OCI-LY1 (cell line): Measurements from ENCODE around the gene HTT.

ENCODE experiments used
- H2AFZ ChIP-seq: fragments of 200-600 bp; sonication (generic), shearing (Covaris generic); 2 replicates; pipeline ENCODE4 v1.6.0; 2014; ENCODE audit warnings: antibody characterized with exemption, mild to moderate bottlenecking, low read length
- H3F3A ChIP-seq: fragments of 200-600 bp; sonication (generic), shearing (Covaris generic); 2 replicates; pipeline ENCODE4 v1.6.0; 2014; ENCODE audit warnings: mild to moderate bottlenecking, antibody characterized with exemption, low read length, moderate library complexity; ENCODE audit not compliant: insufficient read depth
- H3K27ac ChIP-seq: fragments of 200-600 bp; sonication (generic); 2 replicates; pipeline ENCODE4 v1.5.1; 2014; ENCODE audit warnings: low read length, mixed run types, mild to moderate bottlenecking, low read depth; ENCODE audit not compliant: poor library complexity, severe bottlenecking
- H3K27me3 ChIP-seq: fragments of 200-600 bp; sonication (generic); 2 replicates; pipeline ENCODE4 v1.6.0; 2014; ENCODE audit warnings: antibody characterized with exemption, mild to moderate bottlenecking, low read length, moderate library complexity; ENCODE audit not compliant: insufficient read depth
- H3K36me3 ChIP-seq: fragments of 200-600 bp; sonication (generic); 2 replicates; pipeline ENCODE4 v1.6.1; 2014; ENCODE audit warnings: mild to moderate bottlenecking, antibody characterized with exemption, low read length, moderate library complexity, mixed read lengths; ENCODE audit not compliant: insufficient read depth
- H3K4me1 ChIP-seq: fragments of 200-600 bp; sonication (generic); 2 replicates; pipeline ENCODE4 v1.5.1; 2014; ENCODE audit warnings: mild to moderate bottlenecking, low read length, moderate library complexity; ENCODE audit not compliant: insufficient read depth, severe bottlenecking
- H3K4me2 ChIP-seq: fragments of 200-600 bp; sonication (generic), shearing (Covaris generic); 2 replicates; pipeline ENCODE4 v1.6.1; 2014; ENCODE audit warnings: low read length
- H3K4me3 ChIP-seq: fragments of 200-600 bp; sonication (generic); 2 replicates; pipeline ENCODE4 v1.5.1; 2014; ENCODE audit warnings: low read length, low read depth, mild to moderate bottlenecking, mixed read lengths; ENCODE audit not compliant: poor library complexity, severe bottlenecking
- H3K79me2 ChIP-seq: fragments of 200-600 bp; shearing (Covaris generic); 2 replicates; pipeline ENCODE4 v1.6.1; 2016; ENCODE audit warnings: mixed run types, low read length, mixed read lengths; ENCODE audit not compliant: insufficient read depth
- H3K9ac ChIP-seq: fragments of 200-600 bp; sonication (generic), shearing (Covaris generic); 2 replicates; pipeline ENCODE4 v1.6.1; 2014; ENCODE audit warnings: mild to moderate bottlenecking, low read length, mixed read lengths
- H3K9me2 ChIP-seq: fragments of 200-600 bp; sonication (generic), shearing (Covaris generic); 2 replicates; pipeline ENCODE4 v1.6.1; 2014; ENCODE audit warnings: low read depth, mild to moderate bottlenecking, low read length, mixed read lengths
- H3K9me3 ChIP-seq: fragments of 200-600 bp; shearing (Covaris generic); 2 replicates; pipeline ENCODE4 v1.6.1; 2014; ENCODE audit warnings: low read length, mixed read lengths
- H4K20me1 ChIP-seq: fragments of 200-600 bp; sonication (generic), shearing (Covaris generic); 2 replicates; pipeline ENCODE4 v1.6.0; 2016; ENCODE audit warnings: mild to moderate bottlenecking, low read length; ENCODE audit not compliant: insufficient read depth
- EZH2 ChIP-seq: fragments of 200-600 bp; sonication (generic), shearing (Covaris generic); IDR thresholded peaks from 2 replicates; pipeline ENCODE4 v1.8.0; 2017; ENCODE audit warnings: borderline replicate concordance, mixed run types, mild to moderate bottlenecking, antibody characterized with exemption, low read length, moderate library complexity, mixed read lengths
- TF ChIP-seq, protein P1 (sequence below): fragments of 200-600 bp; sonication (generic), shearing (Covaris generic); IDR thresholded peaks from 2 replicates; pipeline ENCODE4 v1.5.1; 2017; ENCODE audit warnings: mild to moderate bottlenecking, antibody characterized with exemption, low read length, moderate library complexity, mixed read lengths

HTT gene

GRCh38 chr4:3271131-3271530 lies 196.7 kb downstream of the HTT start:
- H3K79me2 ChIP-seq: no peaks in the 10 kb centered on the region
- H3K27me3 ChIP-seq: no peaks in the 10 kb centered on the region
- H3K9me2 ChIP-seq: no peaks in the 10 kb centered on the region
- TF ChIP-seq EZH2: no peak
- TF ChIP-seq, protein P1, sequence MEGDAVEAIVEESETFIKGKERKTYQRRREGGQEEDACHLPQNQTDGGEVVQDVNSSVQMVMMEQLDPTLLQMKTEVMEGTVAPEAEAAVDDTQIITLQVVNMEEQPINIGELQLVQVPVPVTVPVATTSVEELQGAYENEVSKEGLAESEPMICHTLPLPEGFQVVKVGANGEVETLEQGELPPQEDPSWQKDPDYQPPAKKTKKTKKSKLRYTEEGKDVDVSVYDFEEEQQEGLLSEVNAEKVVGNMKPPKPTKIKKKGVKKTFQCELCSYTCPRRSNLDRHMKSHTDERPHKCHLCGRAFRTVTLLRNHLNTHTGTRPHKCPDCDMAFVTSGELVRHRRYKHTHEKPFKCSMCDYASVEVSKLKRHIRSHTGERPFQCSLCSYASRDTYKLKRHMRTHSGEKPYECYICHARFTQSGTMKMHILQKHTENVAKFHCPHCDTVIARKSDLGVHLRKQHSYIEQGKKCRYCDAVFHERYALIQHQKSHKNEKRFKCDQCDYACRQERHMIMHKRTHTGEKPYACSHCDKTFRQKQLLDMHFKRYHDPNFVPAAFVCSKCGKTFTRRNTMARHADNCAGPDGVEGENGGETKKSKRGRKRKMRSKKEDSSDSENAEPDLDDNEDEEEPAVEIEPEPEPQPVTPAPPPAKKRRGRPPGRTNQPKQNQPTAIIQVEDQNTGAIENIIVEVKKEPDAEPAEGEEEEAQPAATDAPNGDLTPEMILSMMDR: no peak
- no peaks in the 10 kb centered on the region for H3F3A ChIP-seq
- H3K36me3 ChIP-seq: no peaks in the 10 kb centered on the region
- H3K4me1 ChIP-seq: no peaks in the 10 kb centered on the region
- H3K9me3 ChIP-seq: no peaks in the 10 kb centered on the region
- no peak overlapping the region for H3K27ac ChIP-seq
- H2AFZ ChIP-seq: no peak overlapping the region
- H3K4me3 ChIP-seq: no peak overlapping the region
- H3K9ac ChIP-seq: no peak overlapping the region
- no peaks in the 10 kb centered on the region for H4K20me1 ChIP-seq
- no peak overlapping the region for H3K4me2 ChIP-seq

GRCh38 chr4:3276986-3277385 lies 202.5 kb downstream of the HTT start:
- TF ChIP-seq, protein P1: no peak
- TF ChIP-seq EZH2: no peak
- Histone ChIP-seq H3K4me3 (no peak overlapping the region), H3K79me2 (no peaks in the 10 kb centered on the region), H3K9me3 (no peaks in the 10 kb centered on the region), H2AFZ (no peak overlapping the region), H3K4me1 (no peaks in the 10 kb centered on the region), H3K27ac (no peak overlapping the region), H3K9ac (no peak overlapping the region), H3K27me3 (no peaks in the 10 kb centered on the region; the same call in 1 of the 2 replicates), H3K36me3 (no peaks in the 10 kb centered on the region), H3F3A (no peaks in the 10 kb centered on the region), H3K9me2 (no peaks in the 10 kb centered on the region), H3K4me2 (no peak overlapping the region), H4K20me1 (no peaks in the 10 kb centered on the region)

GRCh38 chr4:3280466-3280865 lies 206.0 kb downstream of the HTT start:
- H3F3A ChIP-seq: no peaks in the 10 kb centered on the region
- no peaks in the 10 kb centered on the region for H3K4me1 ChIP-seq
- H3K27ac ChIP-seq: no peak overlapping the region
- H3K9ac ChIP-seq: no peak overlapping the region
- no peak overlapping the region for H3K4me3 ChIP-seq
- H3K27me3 ChIP-seq: no peaks in the 10 kb centered on the region; the same call in 1 of the 2 replicates
- no peak overlapping the region for H2AFZ ChIP-seq
- no peak for TF ChIP-seq EZH2
- TF ChIP-seq, protein P1: no peak
- no peaks in the 10 kb centered on the region for H3K9me3 ChIP-seq
- H3K4me2 ChIP-seq: no peak overlapping the region
- H3K79me2 ChIP-seq: no peaks in the 10 kb centered on the region
- no peaks in the 10 kb centered on the region for H3K9me2 ChIP-seq
- H4K20me1 ChIP-seq: no peaks in the 10 kb centered on the region
- H3K36me3 ChIP-seq: no peaks in the 10 kb centered on the region
